SU-DHL-6 (cell line): Measurements from ENCODE around the gene DNAJC11.

ENCODE experiments used
- H2AFZ ChIP-seq: fragments of 200-600 bp; sonication (generic); 2 replicates; pipeline ENCODE4 v1.6.1; 2014; ENCODE audit warnings: low read depth, mild to moderate bottlenecking, moderate library complexity, mixed read lengths, antibody characterized with exemption, low read length; ENCODE audit not compliant: severe bottlenecking
- H3F3A ChIP-seq: fragments of 200-600 bp; shearing (Covaris generic); 2 replicates; pipeline ENCODE4 v1.6.0; 2016; ENCODE audit warnings: antibody characterized with exemption, mild to moderate bottlenecking; ENCODE audit not compliant: insufficient read depth
- H3K27ac ChIP-seq: fragments of 200-600 bp; sonication (generic); 2 replicates; pipeline ENCODE4 v1.5.1; 2016; ENCODE audit warnings: low read depth, mild to moderate bottlenecking, low read length, moderate library complexity, mixed read lengths
- H3K27me3 ChIP-seq: fragments of 200-600 bp; sonication (generic), shearing (Covaris generic); 2 replicates; pipeline ENCODE4 v1.6.0; 2014; ENCODE audit warnings: mild to moderate bottlenecking, low read length
- H3K36me3 ChIP-seq: fragments of 200-600 bp; sonication (generic); 2 replicates; pipeline ENCODE4 v1.6.1; 2014; ENCODE audit warnings: mild to moderate bottlenecking, low read length, mixed read lengths
- H3K4me2 ChIP-seq: fragments of 300-600, 200-600 bp; shearing (Covaris generic), sonication (generic); 2 replicates; pipeline ENCODE4 v1.6.0; 2014; ENCODE audit warnings: low read length, low read depth, mild to moderate bottlenecking; ENCODE audit not compliant: poor library complexity, severe bottlenecking
- H3K4me3 ChIP-seq: fragments of 200-600 bp; sonication (generic); 2 replicates; pipeline ENCODE4 v1.5.1; 2014; ENCODE audit warnings: antibody characterized with exemption, low read length, mild to moderate bottlenecking, mixed read lengths; ENCODE audit not compliant: insufficient read depth, poor library complexity, severe bottlenecking
- H3K79me2 ChIP-seq: fragments of 200-600 bp; sonication (generic); 2 replicates; pipeline ENCODE4 v1.6.1; 2014; ENCODE audit warnings: mild to moderate bottlenecking, low read length, moderate library complexity; ENCODE audit not compliant: insufficient read depth
- H3K9ac ChIP-seq: fragments of 200-600 bp; sonication (generic); 2 replicates; pipeline ENCODE4 v1.7.0; 2014; ENCODE audit warnings: mild to moderate bottlenecking, low read length
- H3K9me2 ChIP-seq: fragments of 200-600 bp; sonication (generic); replicated peaks from 2 replicates; pipeline ENCODE4 v1.6.1; 2014; ENCODE audit warnings: low read length; ENCODE audit not compliant: insufficient read depth
- H3K9me3 ChIP-seq: fragments of 200-600 bp; sonication (generic); 2 replicates; pipeline ENCODE4 v1.6.1; 2014; ENCODE audit warnings: low read length, mixed read lengths; ENCODE audit not compliant: insufficient read depth
- H4K20me1 ChIP-seq: fragments of 200-600 bp; sonication (generic); 2 replicates; pipeline ENCODE4 v1.6.1; 2014; ENCODE audit warnings: low read depth, mild to moderate bottlenecking, antibody characterized with exemption, low read length, moderate library complexity, mixed read lengths
- CTCF ChIP-seq: fragments of 200-600 bp; sonication (generic); IDR thresholded peaks from one replicate; pipeline ENCODE4 v1.5.1; 2017; ENCODE audit warnings: antibody characterized with exemption, mild to moderate bottlenecking, low read length, moderate library complexity; ENCODE audit not compliant: insufficient read depth, poor library complexity, severe bottlenecking
- EZH2phosphoT487 ChIP-seq: fragments of 200-600 bp; sonication (generic), shearing (Covaris generic); conservative IDR thresholded peaks from 2 replicates; pipeline ENCODE4 v1.6.1; 2018; ENCODE audit warnings: mild to moderate bottlenecking, antibody characterized with exemption, low read length, moderate library complexity, mixed read lengths

The DNAJC11 gene

DNA sequence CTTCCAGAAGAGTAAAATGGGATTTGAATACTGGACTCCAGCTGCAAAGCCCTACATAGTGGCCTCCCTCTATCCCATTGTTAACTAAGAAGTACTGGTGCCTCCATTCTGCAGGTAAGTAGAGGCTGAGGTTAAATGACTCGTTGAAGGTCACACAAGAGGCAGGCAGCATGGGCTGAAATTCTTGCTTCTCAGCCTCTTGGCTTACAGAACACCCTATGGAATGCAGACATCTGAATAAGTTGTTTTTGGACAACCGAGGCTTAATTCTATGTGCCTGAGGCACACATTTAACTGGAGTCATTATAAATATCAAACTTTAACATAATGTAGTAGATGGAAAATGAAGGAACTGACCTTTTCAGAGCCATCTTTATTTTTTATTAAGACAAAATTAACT lies 5.7 kb downstream of the DNAJC11 start:
- Histone ChIP-seq H3K27ac (no peak overlapping the region), H3K9me2 (no peaks in the 10 kb centered on the region), H2AFZ (no peak overlapping the region), H3K9me3 (no peaks in the 10 kb centered on the region), H4K20me1 (no peaks in the 10 kb centered on the region), H3K4me2 (no peak overlapping the region), H3F3A (no peaks in the 10 kb centered on the region), H3K79me2 (peaks cover 76% of the 10 kb centered on the region), H3K9ac (no peak overlapping the region), H3K27me3 (no peaks in the 10 kb centered on the region), H3K36me3 (no peaks in the 10 kb centered on the region), H3K4me3 (no peak overlapping the region)
- TF ChIP-seq CTCF (no peak), EZH2phosphoT487 (no peak)

DNA sequence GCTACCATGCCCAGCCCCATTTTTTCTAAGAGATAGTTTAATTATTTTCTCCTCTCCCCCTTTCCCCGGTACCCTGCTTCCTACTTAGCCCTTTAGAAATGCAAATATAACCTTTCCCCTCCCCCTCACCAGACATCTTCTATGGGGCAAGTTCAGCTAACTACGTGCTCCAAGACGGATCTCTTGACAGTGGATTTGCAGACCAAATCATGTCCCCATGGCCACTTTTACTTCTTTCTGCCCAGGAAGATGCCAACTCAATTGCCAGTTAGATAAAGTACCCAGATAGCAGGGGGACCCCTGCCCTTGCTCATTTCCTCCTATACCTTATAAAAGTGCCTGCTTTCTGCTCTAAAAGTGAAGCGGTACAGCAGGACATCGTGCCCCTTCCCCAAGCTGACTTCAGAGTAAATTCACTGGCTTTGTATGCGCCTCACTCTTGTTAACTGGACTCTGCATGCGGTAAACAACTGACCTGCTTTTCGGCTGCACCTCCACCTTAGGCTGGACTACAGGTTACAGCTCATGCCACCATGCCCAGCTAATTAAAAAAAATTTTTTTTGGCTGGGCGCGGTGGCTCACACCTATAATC lies 7.4 kb downstream of the DNAJC11 start:
- Histone ChIP-seq H4K20me1 (no peaks in the 10 kb centered on the region), H3K9ac (no peak overlapping the region), H3K79me2 (peaks cover 74% of the 10 kb centered on the region), H3K9me2 (no peaks in the 10 kb centered on the region), H3F3A (no peaks in the 10 kb centered on the region), H3K4me3 (no peak overlapping the region), H2AFZ (no peak overlapping the region), H3K27me3 (no peaks in the 10 kb centered on the region), H3K27ac (no peak overlapping the region), H3K36me3 (no peaks in the 10 kb centered on the region), H3K4me2 (no peak overlapping the region), H3K9me3 (no peaks in the 10 kb centered on the region)
- TF ChIP-seq CTCF (no peak), EZH2phosphoT487 (no peak)

- Histone ChIP-seq H3F3A (no peaks in the 10 kb centered on the region), H3K9me3 (no peaks in the 10 kb centered on the region), H3K9me2 (no peaks in the 10 kb centered on the region), H3K4me3 (no peak overlapping the region), H3K9ac (no peak overlapping the region), H2AFZ (no peak overlapping the region), H3K79me2 (peaks cover 76% of the 10 kb centered on the region), H4K20me1 (no peaks in the 10 kb centered on the region), H3K27me3 (no peaks in the 10 kb centered on the region), H3K36me3 (no peaks in the 10 kb centered on the region), H3K27ac (no peak overlapping the region), H3K4me2 (no peak overlapping the region)
- TF ChIP-seq EZH2phosphoT487 (no peak), CTCF (no peak)
Measured at GRCh38 chr1:6692956-6693355, 8.7 kb downstream of the DNAJC11 start.
